Endothelial cell (in vitro differentiated cells): Measurements from ENCODE around the gene ZHX3. TPM values are rescaled to one million over a fixed set of nuclear protein-coding genes. Genes with fewer than 3 reads are reported as not detected.

Experiments
- DNase-seq: peaks from one replicate; pipeline ENCODE4 v3.0.0; 2021; ENCODE audit warnings: low spot score
- H3K27ac Mint-ChIP-seq: one replicate; pipeline ENCODE4 v1.8.0; 2021; ENCODE audit warnings: mixed read lengths, inconsistent platforms; ENCODE audit not compliant: unreplicated experiment
- H3K27me3 Mint-ChIP-seq: one replicate; pipeline ENCODE4 v1.8.0; 2021; ENCODE audit warnings: mild to moderate bottlenecking, moderate library complexity, mixed read lengths, inconsistent platforms; ENCODE audit not compliant: unreplicated experiment
- H3K36me3 Mint-ChIP-seq: one replicate; pipeline ENCODE4 v1.8.0; 2021; ENCODE audit warnings: mild to moderate bottlenecking, low read depth, mixed read lengths, inconsistent platforms; ENCODE audit not compliant: unreplicated experiment
- H3K4me1 Mint-ChIP-seq: one replicate; pipeline ENCODE4 v1.8.0; 2021; ENCODE audit warnings: mild to moderate bottlenecking, mixed read lengths, inconsistent platforms; ENCODE audit not compliant: unreplicated experiment
- H3K4me3 Mint-ChIP-seq: one replicate; pipeline ENCODE4 v1.8.0; 2021; ENCODE audit warnings: mild to moderate bottlenecking, mixed read lengths, inconsistent platforms; ENCODE audit not compliant: unreplicated experiment
- H3K9me3 Mint-ChIP-seq: one replicate; pipeline ENCODE4 v1.8.0; 2021; ENCODE audit warnings: mixed read lengths, inconsistent platforms; ENCODE audit not compliant: unreplicated experiment
- CTCF ChIP-seq: fragments of 200-600 bp; sonication (generic); IDR thresholded peaks from one replicate; pipeline ENCODE4 v1.5.0; 2021; ENCODE audit warnings: antibody characterized with exemption; ENCODE audit not compliant: unreplicated experiment
- total RNA-seq: library from RNA; stranded (reverse); fragmentation: NEBNext Ultra II Directional; extraction: Animal tissue kit (Norgen Biotek cat#: 25700); gene quantifications from one replicate; pipeline ENCODE4 v1.2.1, GENCODE V29; 2021; ENCODE audit not compliant: unreplicated experiment

Gene ZHX3
- total RNA-seq, 1 donor from 2014 or later = 20.9 TPM

- peaks cover 7% of the 10 kb centered on the region for H3K27me3 Mint-ChIP-seq
- no peaks in the 10 kb centered on the region for H3K9me3 Mint-ChIP-seq
- peak overlapping the region; percentile 70 for H3K27ac Mint-ChIP-seq
- H3K4me1 Mint-ChIP-seq = peaks cover 18% of the 10 kb centered on the region
- peak; percentile 90 for DNase-seq
- TF ChIP-seq CTCF = peak; percentile 98
- H3K36me3 Mint-ChIP-seq = no peaks in the 10 kb centered on the region
- H3K4me3 Mint-ChIP-seq = peak overlapping the region; percentile 90
Observed at GRCh38 chr20:41339957-41340326, 22.4 kb upstream of the ZHX3 start.

- Mint-ChIP-seq H3K4me1 (peaks cover 25% of the 10 kb centered on the region), H3K4me3 (no peak overlapping the region), H3K9me3 (no peaks in the 10 kb centered on the region), H3K27ac (no peak overlapping the region), H3K36me3 (no peaks in the 10 kb centered on the region), H3K27me3 (peaks cover 5% of the 10 kb centered on the region)
- no peak for TF ChIP-seq CTCF
- no peak for DNase-seq
Observed at GRCh38 chr20:41336711-41337492, 19.4 kb upstream of the ZHX3 start.

GRCh38 chr20:41335591-41335990 lies 18.1 kb upstream of the ZHX3 start:
- Mint-ChIP-seq H3K4me3 (no peak overlapping the region), H3K27me3 (peaks cover 5% of the 10 kb centered on the region), H3K36me3 (no peaks in the 10 kb centered on the region), H3K4me1 (peaks cover 25% of the 10 kb centered on the region), H3K9me3 (no peaks in the 10 kb centered on the region), H3K27ac (peak overlapping the region; percentile 48)
- DNase-seq = no peak
- TF ChIP-seq CTCF = no peak

- TF ChIP-seq CTCF = no peak
- Mint-ChIP-seq H3K27me3 (peaks cover 5% of the 10 kb centered on the region), H3K9me3 (no peaks in the 10 kb centered on the region), H3K4me3 (no peak overlapping the region), H3K27ac (peak overlapping the region; percentile 78), H3K4me1 (peaks cover 23% of the 10 kb centered on the region), H3K36me3 (no peaks in the 10 kb centered on the region)
- no peak for DNase-seq
Observed at GRCh38 chr20:41334443-41335421, 17.2 kb upstream of the ZHX3 start.
